ENCODE data around the gene PAGR1.
"Not testable (repeated sequence)": the region's sequence is repeated elsewhere in the genome, so short reads cannot be mapped to it uniquely, and the experiment has no call there.

PAGR1 gene

DNA sequence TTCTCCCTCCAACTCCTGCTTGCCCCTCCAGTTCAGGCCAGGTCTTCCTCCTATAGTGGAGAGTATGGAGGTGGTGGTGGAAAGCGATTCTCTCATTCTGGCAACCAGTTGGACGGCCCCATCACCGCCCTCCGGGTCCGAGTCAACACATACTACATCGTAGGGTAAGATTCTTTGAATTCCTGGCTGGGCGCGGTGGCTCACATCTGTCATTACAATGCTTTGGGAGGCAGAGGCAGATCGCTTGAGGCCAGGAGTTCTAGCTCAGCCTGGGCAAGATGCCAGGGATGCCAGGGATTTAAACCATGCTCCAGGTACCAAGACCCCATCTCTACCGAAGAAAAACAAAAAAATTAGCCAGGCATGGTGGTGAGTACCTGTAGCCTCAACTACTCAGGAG is 36.5 kb upstream of the PAGR1 start:
- H3K4me1 ChIP-seq (ENCODE audit: control insufficient read depth, insufficient read depth, low read length, poor library complexity, severe bottlenecking) = no peaks in the 10 kb centered on the region
- H3K27me3 ChIP-seq (replicated peaks; ENCODE audit: control insufficient read depth, insufficient read depth, low read length, poor library complexity, severe bottlenecking) = no peaks in the 10 kb centered on the region
- no peak overlapping the region for H3K4me3 ChIP-seq (ENCODE audit: insufficient read depth, low read depth, low read length, poor library complexity, severe bottlenecking)
- H3K9me3 ChIP-seq (ENCODE audit: control insufficient read depth, low read length) = no peaks in the 10 kb centered on the region
- no peak overlapping the region for H3K27ac ChIP-seq (ENCODE audit: insufficient read depth, low read length, poor library complexity, severe bottlenecking)
- no peak for DNase-seq
- H3K36me3 ChIP-seq (ENCODE audit: control insufficient read depth, insufficient read depth, low read length) = no peaks in the 10 kb centered on the region

DNA sequence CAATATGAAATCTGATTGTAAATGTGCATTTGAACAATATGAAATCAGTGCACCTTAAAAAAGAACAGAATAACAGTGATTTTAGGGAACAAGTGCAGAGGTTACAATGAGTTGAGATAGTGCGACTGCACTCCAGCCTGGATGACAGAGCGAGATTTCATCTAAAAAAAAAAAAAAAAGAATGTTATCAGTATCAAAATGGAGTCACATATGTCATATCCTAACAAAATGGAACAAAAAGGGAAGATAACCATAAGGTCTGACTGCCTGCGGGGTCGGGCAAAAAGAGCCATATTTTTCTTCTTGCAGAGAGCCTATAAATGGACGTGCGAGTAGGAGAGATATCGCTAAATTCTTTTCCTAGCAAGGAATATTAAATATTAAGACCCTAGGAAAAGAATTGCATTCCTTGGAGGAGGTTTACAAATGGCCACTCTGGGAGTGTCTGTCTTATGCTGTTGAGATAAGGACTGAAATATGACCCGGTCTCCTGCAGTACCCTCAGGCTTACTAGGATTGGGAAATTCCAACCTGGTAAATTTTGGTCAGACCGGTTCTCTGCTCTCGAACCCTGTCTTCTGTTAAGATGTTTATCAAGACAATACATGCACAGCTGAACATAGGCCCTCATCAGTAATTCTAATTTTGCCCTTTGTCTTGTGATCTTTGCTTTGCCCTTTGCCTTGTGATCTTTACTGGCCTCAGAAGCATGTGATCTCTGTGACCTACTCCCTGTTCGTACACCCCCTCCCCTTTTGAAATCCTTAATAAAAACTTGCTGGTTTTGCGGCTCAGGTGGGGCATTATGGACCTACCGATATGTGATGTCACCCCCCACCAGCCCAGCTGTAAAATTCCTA is 32.6 kb upstream of the PAGR1 start:
- not testable (repeated sequence) for H3K4me3 ChIP-seq (ENCODE audit: insufficient read depth, low read depth, low read length, poor library complexity, severe bottlenecking); DNase-seq; H3K27ac ChIP-seq (ENCODE audit: insufficient read depth, low read length, poor library complexity, severe bottlenecking); H3K4me1 ChIP-seq (ENCODE audit: control insufficient read depth, insufficient read depth, low read length, poor library complexity, severe bottlenecking); H3K36me3 ChIP-seq (ENCODE audit: control insufficient read depth, insufficient read depth, low read length); H3K27me3 ChIP-seq (replicated peaks; ENCODE audit: control insufficient read depth, insufficient read depth, low read length, poor library complexity, severe bottlenecking); H3K9me3 ChIP-seq (ENCODE audit: control insufficient read depth, low read length)

DNA sequence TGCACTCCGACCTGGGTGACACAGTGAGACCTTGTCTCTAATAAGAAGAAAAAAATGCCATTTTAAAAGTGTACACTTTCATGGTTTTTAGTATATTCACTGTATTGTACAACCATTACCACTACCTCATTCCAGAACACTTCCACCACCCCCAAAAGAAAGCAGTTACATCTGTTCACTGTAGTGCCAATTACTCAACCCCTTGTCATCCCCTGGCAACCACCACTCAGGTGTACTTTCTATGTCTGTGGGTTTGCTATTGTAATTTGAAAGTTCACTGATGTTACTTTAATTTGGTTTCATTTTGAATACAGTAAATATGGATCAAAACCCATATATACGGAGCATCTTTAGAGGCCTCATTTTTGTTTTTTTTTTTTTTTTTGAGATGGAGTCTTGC is 31.8 kb upstream of the PAGR1 start:
- Histone ChIP-seq H3K4me1 (ENCODE audit: control insufficient read depth, insufficient read depth, low read length, poor library complexity, severe bottlenecking) (peaks cover 5% of the 10 kb centered on the region), H3K9me3 (ENCODE audit: control insufficient read depth, low read length) (no peaks in the 10 kb centered on the region), H3K4me3 (ENCODE audit: insufficient read depth, low read depth, low read length, poor library complexity, severe bottlenecking) (no peak overlapping the region), H3K27ac (ENCODE audit: insufficient read depth, low read length, poor library complexity, severe bottlenecking) (no peak overlapping the region), H3K36me3 (ENCODE audit: control insufficient read depth, insufficient read depth, low read length) (no peaks in the 10 kb centered on the region), H3K27me3 (replicated peaks; ENCODE audit: control insufficient read depth, insufficient read depth, low read length, poor library complexity, severe bottlenecking) (no peaks in the 10 kb centered on the region)
- no peak for DNase-seq

DNA sequence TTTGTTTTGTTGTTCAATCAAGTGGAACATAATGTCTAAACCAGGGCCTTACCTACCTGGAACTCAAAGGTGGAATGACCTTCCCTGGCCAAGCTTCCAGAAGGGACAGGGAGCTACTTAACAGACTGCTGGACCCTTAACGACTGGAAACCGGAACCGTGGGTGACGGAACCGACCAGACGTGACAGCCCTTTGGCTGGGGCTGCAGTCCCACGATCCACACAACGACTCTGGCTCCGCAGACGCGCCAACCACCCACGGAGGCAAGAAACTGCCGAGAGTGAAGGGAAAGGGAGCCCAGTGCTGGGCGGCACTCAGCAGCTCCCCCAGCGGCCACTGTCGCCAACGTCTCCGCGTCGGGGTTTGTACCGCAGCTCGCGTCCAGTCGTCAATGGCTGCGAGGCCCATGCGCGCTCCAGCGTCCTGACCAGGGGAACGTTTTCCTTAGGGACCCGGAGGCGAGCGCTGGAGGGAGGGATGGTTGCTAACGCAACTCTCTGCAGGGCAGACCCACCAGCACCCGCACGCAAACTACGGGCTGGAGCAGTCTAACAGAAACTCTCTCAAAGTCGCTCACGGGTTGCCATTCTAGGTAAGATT is 31.0 kb upstream of the PAGR1 start:
- H3K36me3 ChIP-seq (ENCODE audit: control insufficient read depth, insufficient read depth, low read length) = no peaks in the 10 kb centered on the region
- no peaks in the 10 kb centered on the region for H3K27me3 ChIP-seq (replicated peaks; ENCODE audit: control insufficient read depth, insufficient read depth, low read length, poor library complexity, severe bottlenecking)
- DNase-seq = peak; percentile 47 to 56 (median 51)
- H3K4me3 ChIP-seq (ENCODE audit: insufficient read depth, low read depth, low read length, poor library complexity, severe bottlenecking) = no peak overlapping the region
- H3K4me1 ChIP-seq (ENCODE audit: control insufficient read depth, insufficient read depth, low read length, poor library complexity, severe bottlenecking) = peaks cover 10% of the 10 kb centered on the region
- H3K9me3 ChIP-seq (ENCODE audit: control insufficient read depth, low read length) = no peaks in the 10 kb centered on the region
- no peak overlapping the region for H3K27ac ChIP-seq (ENCODE audit: insufficient read depth, low read length, poor library complexity, severe bottlenecking)

DNA sequence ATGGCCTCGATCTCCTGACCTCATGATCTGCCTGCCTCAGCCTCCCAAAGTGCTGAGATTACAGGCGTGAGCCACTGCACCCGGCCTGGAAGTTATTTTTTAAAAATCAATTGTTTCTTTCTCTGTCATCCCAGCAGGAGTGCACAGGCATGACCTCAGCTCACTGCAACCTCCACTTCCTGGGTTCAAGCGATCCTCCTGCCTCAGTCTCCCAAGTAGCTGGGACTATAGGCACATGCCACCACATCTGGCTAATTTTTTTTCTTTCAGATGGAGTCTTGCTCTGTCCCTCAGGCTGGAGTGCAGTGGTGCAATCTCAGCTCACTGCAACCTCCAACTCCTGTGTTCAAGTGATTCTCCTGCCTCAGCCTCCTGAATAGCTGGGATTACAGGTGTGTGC is 28.8 kb upstream of the PAGR1 start:
- H3K36me3 ChIP-seq (ENCODE audit: control insufficient read depth, insufficient read depth, low read length); H3K27me3 ChIP-seq (replicated peaks; ENCODE audit: control insufficient read depth, insufficient read depth, low read length, poor library complexity, severe bottlenecking); H3K4me3 ChIP-seq (ENCODE audit: insufficient read depth, low read depth, low read length, poor library complexity, severe bottlenecking); H3K9me3 ChIP-seq (ENCODE audit: control insufficient read depth, low read length); DNase-seq; H3K27ac ChIP-seq (ENCODE audit: insufficient read depth, low read length, poor library complexity, severe bottlenecking): not testable (repeated sequence)
- H3K4me1 ChIP-seq (ENCODE audit: control insufficient read depth, insufficient read depth, low read length, poor library complexity, severe bottlenecking) = peaks cover 21% of the 10 kb centered on the region

DNA sequence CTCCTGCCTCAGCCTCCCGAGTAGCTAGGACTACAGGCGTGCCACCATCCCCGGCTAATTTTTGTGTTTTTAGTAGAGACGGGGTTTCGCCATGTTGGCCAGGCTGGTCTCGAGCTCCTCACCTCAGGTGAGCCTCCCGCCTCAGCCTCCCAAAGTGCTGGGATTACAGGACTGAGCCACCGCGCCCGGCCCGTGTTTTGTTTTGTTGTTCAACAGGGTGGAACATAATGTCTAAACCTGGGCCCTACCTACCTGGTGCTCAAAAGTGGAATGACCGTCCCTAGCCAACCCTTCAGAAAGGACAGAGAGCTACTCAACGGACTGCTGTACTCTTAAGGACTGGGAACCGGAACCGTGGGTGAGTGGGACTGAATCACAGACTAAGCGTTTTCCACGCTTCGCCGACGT is 26.2 kb upstream of the PAGR1 start:
- H3K4me3 ChIP-seq (ENCODE audit: insufficient read depth, low read depth, low read length, poor library complexity, severe bottlenecking) = peak overlapping the region; percentile 49
- H3K36me3 ChIP-seq (ENCODE audit: control insufficient read depth, insufficient read depth, low read length) = no peaks in the 10 kb centered on the region
- no peak for DNase-seq
- peak overlapping the region; percentile 83 for H3K27ac ChIP-seq (ENCODE audit: insufficient read depth, low read length, poor library complexity, severe bottlenecking)
- H3K27me3 ChIP-seq (replicated peaks; ENCODE audit: control insufficient read depth, insufficient read depth, low read length, poor library complexity, severe bottlenecking) = no peaks in the 10 kb centered on the region
- H3K4me1 ChIP-seq (ENCODE audit: control insufficient read depth, insufficient read depth, low read length, poor library complexity, severe bottlenecking) = peaks cover 27% of the 10 kb centered on the region
- H3K9me3 ChIP-seq (ENCODE audit: control insufficient read depth, low read length) = no peaks in the 10 kb centered on the region

DNA sequence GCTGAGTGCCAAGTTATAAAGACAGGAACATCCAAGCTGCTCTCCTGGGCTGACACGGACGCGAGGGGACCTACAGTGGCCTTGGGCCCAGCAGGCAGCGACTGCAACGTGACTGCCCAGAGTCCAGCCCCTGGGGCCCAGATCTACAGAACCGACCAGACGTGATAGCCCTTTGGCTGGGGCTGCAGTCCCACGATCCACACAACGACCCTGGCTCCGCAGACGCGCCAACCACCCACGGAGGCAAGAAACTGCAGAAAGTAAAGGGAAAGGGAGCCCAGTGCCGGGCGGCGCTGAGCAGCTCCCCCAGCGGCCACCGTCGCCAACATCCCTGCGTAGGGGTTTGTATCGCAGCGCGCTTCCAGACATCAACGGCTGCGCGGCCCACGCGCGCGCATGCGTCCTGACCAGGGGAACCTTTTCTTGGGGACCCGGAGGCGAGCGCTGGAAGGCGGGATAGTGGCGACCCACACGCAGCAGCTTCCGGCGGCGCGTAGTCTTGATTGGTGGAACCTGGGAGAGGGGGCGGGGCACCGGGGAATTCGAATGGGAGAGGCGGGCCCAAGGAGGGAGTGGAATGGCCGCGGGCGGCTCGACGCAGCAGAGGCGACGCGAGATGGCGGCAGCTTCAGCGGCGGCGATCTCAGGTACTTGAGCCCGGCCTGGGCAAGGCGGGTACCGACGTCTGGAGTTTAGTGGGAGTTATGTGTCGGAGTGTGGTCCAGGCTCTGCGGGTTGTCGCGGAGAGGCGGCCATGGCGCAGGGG is 25.6 kb upstream of the PAGR1 start, which contains the start of gene KIF22:
Gene KIF22, plus strand, starts transcription at position 569 of the 766 bp plus-strand sequence. Its CDS starts 9 bp downstream, at position 578.
- H3K27ac ChIP-seq (ENCODE audit: insufficient read depth, low read length, poor library complexity, severe bottlenecking) = peak within 1 kb of the TSS; percentile 83
- no peaks in the 10 kb centered on the region for H3K9me3 ChIP-seq (ENCODE audit: control insufficient read depth, low read length)
- H3K27me3 ChIP-seq (replicated peaks; ENCODE audit: control insufficient read depth, insufficient read depth, low read length, poor library complexity, severe bottlenecking) = no peaks in the 10 kb centered on the region
- peak within 1 kb of the TSS; percentile 97 for H3K4me3 ChIP-seq (ENCODE audit: insufficient read depth, low read depth, low read length, poor library complexity, severe bottlenecking)
- peak; percentile 99 to 100 (median 99) for DNase-seq
- no peaks in the 10 kb centered on the region for H3K36me3 ChIP-seq (ENCODE audit: control insufficient read depth, insufficient read depth, low read length)
- peaks cover 24% of the 10 kb centered on the region for H3K4me1 ChIP-seq (ENCODE audit: control insufficient read depth, insufficient read depth, low read length, poor library complexity, severe bottlenecking)

DNA sequence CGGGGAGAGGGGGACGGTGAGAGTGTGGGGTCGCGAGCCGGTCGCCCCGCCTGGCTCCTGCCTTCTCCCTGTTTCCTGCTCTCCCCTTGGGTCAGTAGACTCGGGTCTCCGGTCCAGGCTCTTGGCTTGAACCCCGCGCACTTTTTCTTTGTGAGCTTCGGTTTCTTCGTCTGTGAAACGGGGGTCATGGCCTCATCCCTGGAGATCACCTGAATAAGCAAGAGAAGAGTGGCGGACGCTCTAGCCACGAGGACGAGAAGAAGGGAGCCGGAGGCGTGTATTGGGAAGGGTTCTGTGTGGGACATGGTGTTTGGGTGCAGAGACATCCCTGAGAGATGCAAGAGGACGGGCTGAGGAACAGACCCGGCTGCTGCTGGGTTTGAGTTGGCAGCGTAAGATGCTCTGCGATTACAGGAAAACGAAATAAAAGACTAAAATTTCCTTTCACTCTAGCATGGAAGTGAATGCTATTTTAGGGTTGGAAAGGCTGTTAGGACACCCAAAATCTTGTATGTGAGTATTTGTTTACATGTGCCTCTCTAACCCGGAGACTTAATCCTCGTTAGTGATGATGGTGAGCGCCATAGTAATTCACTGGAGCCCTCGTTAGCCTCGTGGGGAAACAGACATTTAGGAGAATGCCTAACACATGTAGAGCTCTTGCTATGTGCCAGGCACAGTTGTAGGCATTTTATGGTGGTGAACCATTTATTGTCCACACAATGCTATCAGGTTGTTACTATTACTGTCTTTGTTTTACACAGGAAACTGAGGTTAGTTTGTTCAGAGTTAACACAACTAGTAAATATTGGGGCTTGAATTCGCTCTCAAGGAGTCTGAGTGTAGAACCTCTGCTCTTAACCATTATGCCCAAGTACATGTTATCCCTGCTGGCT is 24.8 kb upstream of the PAGR1 start:
- Histone ChIP-seq H3K27ac (ENCODE audit: insufficient read depth, low read length, poor library complexity, severe bottlenecking) (peak overlapping the region; percentile 72), H3K4me3 (ENCODE audit: insufficient read depth, low read depth, low read length, poor library complexity, severe bottlenecking) (peak overlapping the region; percentile 97), H3K27me3 (replicated peaks; ENCODE audit: control insufficient read depth, insufficient read depth, low read length, poor library complexity, severe bottlenecking) (no peaks in the 10 kb centered on the region), H3K36me3 (ENCODE audit: control insufficient read depth, insufficient read depth, low read length) (peaks cover under 1% of the 10 kb centered on the region), H3K9me3 (ENCODE audit: control insufficient read depth, low read length) (no peaks in the 10 kb centered on the region), H3K4me1 (ENCODE audit: control insufficient read depth, insufficient read depth, low read length, poor library complexity, severe bottlenecking) (peaks cover 21% of the 10 kb centered on the region)
- DNase-seq = no peak

Data from effector memory CD4-positive, alpha-beta T cell (primary cell).